Smooth muscle cell (in vitro differentiated cells): ENCODE results near the gene RNF25. TPM values are rescaled to one million over a fixed set of nuclear protein-coding genes. Genes with fewer than 3 reads are reported as not detected.
A peak's percentile ranks its signal among the peaks of the same experiment; 100 is the strongest.

Experiments
- DNase-seq: peaks from one replicate; lab custom pipeline; 2025; ENCODE audit not compliant: unreplicated experiment; lab: John Stamatoyannopoulos, UW
- H2AFZ ChIP-seq: fragments of 200-600 bp; sonication (generic); 2 replicates; pipeline ENCODE4 v1.6.0; 2016; ENCODE audit warnings: antibody characterized with exemption, low read depth, mild to moderate bottlenecking
- H3F3A ChIP-seq: fragments of 200-600 bp; sonication (generic); 2 replicates; pipeline ENCODE4 v1.6.0; 2017; ENCODE audit warnings: antibody characterized with exemption, low read depth
- H3K27ac ChIP-seq: fragments of 200-600 bp; sonication (generic); 2 replicates; pipeline ENCODE4 v1.5.1; 2016; ENCODE audit warnings: low read depth, mild to moderate bottlenecking
- H3K27me3 ChIP-seq: fragments of 200-600 bp; sonication (generic); 2 replicates; pipeline ENCODE4 v1.6.1; 2016; ENCODE audit warnings: low read depth, mild to moderate bottlenecking
- H3K36me3 ChIP-seq: fragments of 200-600 bp; sonication (generic); 2 replicates; pipeline ENCODE4 v1.5.1; 2016; ENCODE audit warnings: low read depth
- H3K4me1 ChIP-seq: fragments of 200-600 bp; sonication (generic); 2 replicates; pipeline ENCODE4 v1.5.1; 2016; ENCODE audit warnings: low read depth
- H3K4me2 ChIP-seq: fragments of 200-600 bp; sonication (generic); 2 replicates; pipeline ENCODE4 v1.6.0; 2016; ENCODE audit warnings: mild to moderate bottlenecking
- H3K4me3 ChIP-seq: fragments of 200-600 bp; sonication (generic); 2 replicates; pipeline ENCODE4 v1.5.1; 2016; ENCODE audit warnings: mild to moderate bottlenecking
- H3K79me2 ChIP-seq: fragments of 200-600 bp; sonication (generic); 2 replicates; pipeline ENCODE4 v1.6.0; 2016; ENCODE audit warnings: low read depth, mild to moderate bottlenecking
- H3K9ac ChIP-seq: fragments of 200-600 bp; sonication (generic); 2 replicates; pipeline ENCODE4 v1.6.0; 2016; ENCODE audit warnings: low read depth
- H3K9me3 ChIP-seq: fragments of 200-600 bp; sonication (generic); replicated peaks from 2 replicates; pipeline ENCODE4 v1.5.1; 2016; ENCODE audit warnings: low read depth
- H4K20me1 ChIP-seq: fragments of 200-600 bp; sonication (generic); 2 replicates; pipeline ENCODE4 v1.6.0; 2016; ENCODE audit warnings: low read depth
- WGBS: methylation state at CpG from one replicate; pipeline ENCODE4 v1.1.7; 2016; ENCODE audit warnings: low lambda C conversion rate; 5-methylcytosine and 5-hydroxymethylcytosine counted together
- polyA plus RNA-seq: library from polyadenylated mRNA; unstranded; fragments of >200 nt; fragmentation: Nextera tagmentation; extraction: Ambion mirVana; gene quantifications from 2 replicates; pipeline ENCODE4 v1.2.1, GENCODE V29; 2016
- total RNA-seq: library from RNA; depleted of rRNA; stranded (reverse); fragments of >200 nt; gene quantifications from 2 replicates; pipeline ENCODE4 v1.2.3, GENCODE V29; 2014
- TF ChIP-seq, protein P1 (sequence below): fragments of 200-600 bp; sonication (generic); IDR thresholded peaks from 2 replicates; pipeline ENCODE4 v1.5.1; 2017; ENCODE audit warnings: borderline replicate concordance, mild to moderate bottlenecking, antibody characterized with exemption; ENCODE audit not compliant: insufficient read depth, poor library complexity, severe bottlenecking

The RNF25 gene
- total and polyA plus RNA-seq, 2 experiments from 2014 or later = 33.5 to 43.1 TPM

DNA sequence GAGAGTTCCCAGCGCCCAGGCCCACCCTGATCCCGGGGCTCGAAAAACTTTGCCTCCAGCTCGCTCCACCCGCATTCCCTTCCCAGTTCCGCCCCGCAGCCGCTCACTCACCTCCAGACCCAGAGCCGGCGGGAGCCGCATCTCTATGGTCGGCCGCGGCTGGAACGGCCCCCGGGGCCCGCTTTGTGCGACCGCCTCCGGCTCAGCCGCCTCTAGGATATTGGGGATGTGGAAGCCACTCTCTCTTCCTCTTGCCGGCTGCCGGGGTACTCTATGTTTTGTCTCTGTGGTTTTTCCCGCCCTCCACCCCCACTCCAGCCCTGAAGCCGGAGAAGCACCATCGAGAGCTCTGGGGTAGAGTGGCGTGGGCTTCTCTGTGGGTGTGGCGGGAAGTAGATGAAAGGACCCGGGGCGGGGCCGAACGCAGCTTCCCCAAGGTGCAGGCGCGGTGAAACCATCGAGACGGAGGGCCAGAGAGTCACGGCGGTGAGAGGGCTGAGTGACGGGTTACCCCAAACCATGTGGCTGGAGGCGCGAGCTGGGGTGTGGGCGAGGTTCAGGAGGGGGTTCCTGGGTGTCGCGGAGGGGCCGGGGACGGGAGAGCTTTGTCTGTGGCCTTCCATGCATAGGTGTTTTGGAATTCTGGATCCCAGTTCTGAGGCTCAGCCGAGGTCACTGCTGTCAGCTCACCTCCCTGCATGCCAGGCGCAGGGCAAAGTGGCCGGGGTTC, 12.4 kb downstream of the RNF25 start, which contains the start of the genes BCS1L and ZNF142:
Gene BCS1L (plus strand): TSS at position 426 of the 730 bp plus-strand sequence. CDS start 1,305 bp downstream, outside the sequence.
Gene ZNF142 (minus strand): TSS at position 366 of the 730 bp plus-strand sequence. CDS start 3,194 bp downstream, outside the sequence.
- Histone ChIP-seq H3K9me3 (no peaks in the 10 kb centered on the region), H3K4me2 (peak within 1 kb of the TSS; percentile 83), H3K79me2 (peaks cover 12% of the 10 kb centered on the region), H3F3A (peaks cover 3% of the 10 kb centered on the region), H3K4me3 (peak within 1 kb of the TSS; percentile 88), H3K9ac (peak within 1 kb of the TSS; percentile 21), H2AFZ (peak within 1 kb of the TSS; percentile 92), H3K27me3 (no peaks in the 10 kb centered on the region), H3K27ac (no peak within 1 kb of the TSS), H3K4me1 (peaks cover 6% of the 10 kb centered on the region), H4K20me1 (no peaks in the 10 kb centered on the region), H3K36me3 (no peaks in the 10 kb centered on the region)
- under 1% methylated on average over 49 of the region's 49 CpGs for WGBS
- DNase-seq = peak; percentile 36
- TF ChIP-seq, protein P1, sequence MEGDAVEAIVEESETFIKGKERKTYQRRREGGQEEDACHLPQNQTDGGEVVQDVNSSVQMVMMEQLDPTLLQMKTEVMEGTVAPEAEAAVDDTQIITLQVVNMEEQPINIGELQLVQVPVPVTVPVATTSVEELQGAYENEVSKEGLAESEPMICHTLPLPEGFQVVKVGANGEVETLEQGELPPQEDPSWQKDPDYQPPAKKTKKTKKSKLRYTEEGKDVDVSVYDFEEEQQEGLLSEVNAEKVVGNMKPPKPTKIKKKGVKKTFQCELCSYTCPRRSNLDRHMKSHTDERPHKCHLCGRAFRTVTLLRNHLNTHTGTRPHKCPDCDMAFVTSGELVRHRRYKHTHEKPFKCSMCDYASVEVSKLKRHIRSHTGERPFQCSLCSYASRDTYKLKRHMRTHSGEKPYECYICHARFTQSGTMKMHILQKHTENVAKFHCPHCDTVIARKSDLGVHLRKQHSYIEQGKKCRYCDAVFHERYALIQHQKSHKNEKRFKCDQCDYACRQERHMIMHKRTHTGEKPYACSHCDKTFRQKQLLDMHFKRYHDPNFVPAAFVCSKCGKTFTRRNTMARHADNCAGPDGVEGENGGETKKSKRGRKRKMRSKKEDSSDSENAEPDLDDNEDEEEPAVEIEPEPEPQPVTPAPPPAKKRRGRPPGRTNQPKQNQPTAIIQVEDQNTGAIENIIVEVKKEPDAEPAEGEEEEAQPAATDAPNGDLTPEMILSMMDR = no peak

DNA sequence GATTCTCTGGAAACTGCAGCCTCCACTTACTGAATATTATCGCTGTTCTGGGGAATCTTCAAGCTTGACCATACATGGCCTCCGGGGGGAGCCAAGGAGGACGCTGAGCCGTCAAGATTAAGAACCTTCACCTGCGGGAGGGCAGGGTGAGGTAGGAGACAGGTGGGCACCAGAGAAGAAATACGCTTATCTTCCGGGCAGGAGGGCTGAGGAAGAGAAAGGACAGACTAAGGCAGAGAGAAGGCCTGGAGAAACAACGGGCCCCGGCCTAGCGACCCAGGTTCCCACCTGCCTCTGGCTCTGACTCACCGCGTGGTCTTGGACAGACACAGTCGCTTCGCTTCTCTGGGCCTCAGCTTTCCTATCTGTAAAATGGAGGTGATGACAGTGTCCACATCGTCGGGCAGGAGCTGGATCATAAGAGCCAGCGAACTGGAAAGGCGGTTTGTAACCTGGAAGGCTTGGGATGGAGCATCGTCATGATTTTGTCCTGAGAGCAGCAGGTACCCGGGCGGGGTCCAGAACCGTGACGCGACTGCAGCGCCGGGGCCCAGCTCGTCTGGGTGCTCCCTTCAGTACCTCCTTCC, 13.0 kb downstream of the RNF25 start:
- peaks cover 3% of the 10 kb centered on the region for H3F3A ChIP-seq
- 3% methylated on average over 27 of the region's 27 CpGs for WGBS
- peak overlapping the region; percentile 21 for H3K9ac ChIP-seq

DNA sequence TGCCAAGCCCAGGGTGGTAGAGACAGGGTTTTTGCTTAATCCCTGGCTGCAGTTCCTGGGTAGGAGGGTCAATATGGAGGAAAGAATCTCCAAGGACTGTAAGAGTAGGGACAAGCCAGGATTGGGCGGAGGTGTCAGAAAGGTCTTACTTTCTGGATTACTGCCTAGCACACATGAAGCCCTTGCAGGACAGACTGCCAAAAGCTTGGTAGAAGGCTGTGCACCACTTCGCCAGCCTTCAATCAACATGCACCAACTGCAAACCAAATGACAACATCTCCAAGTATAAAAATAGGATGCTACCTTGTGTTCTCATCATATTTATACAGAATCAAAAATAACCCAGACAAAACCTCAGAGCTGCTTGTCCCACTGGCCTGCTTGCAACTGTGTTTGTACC, 16.1 kb downstream of the RNF25 start:
- 100% methylated on average over 2 of the region's 2 CpGs for WGBS
- peaks cover 12% of the 10 kb centered on the region for H3K79me2 ChIP-seq
- H3K9me3 ChIP-seq = no peaks in the 10 kb centered on the region
- no peak overlapping the region for H3K9ac ChIP-seq
- no peak overlapping the region for H3K27ac ChIP-seq
- H3K27me3 ChIP-seq = no peaks in the 10 kb centered on the region
- no peak for DNase-seq
- H3K4me2 ChIP-seq = no peak overlapping the region
- H3K4me1 ChIP-seq = peaks cover 6% of the 10 kb centered on the region
- no peaks in the 10 kb centered on the region for H4K20me1 ChIP-seq
- TF ChIP-seq, protein P1 = no peak
- H2AFZ ChIP-seq = no peak overlapping the region
- no peaks in the 10 kb centered on the region for H3F3A ChIP-seq
- peaks cover 4% of the 10 kb centered on the region for H3K36me3 ChIP-seq
- no peak overlapping the region for H3K4me3 ChIP-seq

More for the DNA sequence above, 13.0 kb downstream of the RNF25 start:
- TF ChIP-seq, protein P1 = peak; percentile 34
- DNase-seq = no peak
- H3K27me3 ChIP-seq = no peaks in the 10 kb centered on the region
- no peak overlapping the region for H3K27ac ChIP-seq
- H3K4me3 ChIP-seq = peak overlapping the region; percentile 88
- no peaks in the 10 kb centered on the region for H3K9me3 ChIP-seq
- peak overlapping the region; percentile 92 for H2AFZ ChIP-seq
- no peaks in the 10 kb centered on the region for H4K20me1 ChIP-seq
- H3K36me3 ChIP-seq = no peaks in the 10 kb centered on the region
- peaks cover 6% of the 10 kb centered on the region for H3K4me1 ChIP-seq
- H3K4me2 ChIP-seq = peak overlapping the region; percentile 83
- H3K79me2 ChIP-seq = peaks cover 12% of the 10 kb centered on the region
